Esophagus squamous epithelium (tissue), 4 donors: ENCODE results near the gene IGF1R.

Experiments
- POLR2A ChIP-seq, 4 donors: fragments of 450-650 bp; IDR thresholded peaks; one replicate each; pipeline ENCODE4 v1.6.1; 2017; ENCODE audit warnings: antibody characterized with exemption in 4 of 4, mild to moderate bottlenecking in 4 of 4, moderate library complexity in 3 of 4
- TF ChIP-seq, protein P1 (sequence below), 6 experiments: fragments of 450-650 bp in 4 of 6; fragments of 200-600 bp in 2 of 6; sonication (generic) in 2 of 6; IDR thresholded peaks; one replicate each; pipeline ENCODE4 v1.5.1; 2016 to 2019; ENCODE audit warnings: antibody characterized with exemption in 6 of 6, mild to moderate bottlenecking in 4 of 6, moderate library complexity in 4 of 6

DNA sequence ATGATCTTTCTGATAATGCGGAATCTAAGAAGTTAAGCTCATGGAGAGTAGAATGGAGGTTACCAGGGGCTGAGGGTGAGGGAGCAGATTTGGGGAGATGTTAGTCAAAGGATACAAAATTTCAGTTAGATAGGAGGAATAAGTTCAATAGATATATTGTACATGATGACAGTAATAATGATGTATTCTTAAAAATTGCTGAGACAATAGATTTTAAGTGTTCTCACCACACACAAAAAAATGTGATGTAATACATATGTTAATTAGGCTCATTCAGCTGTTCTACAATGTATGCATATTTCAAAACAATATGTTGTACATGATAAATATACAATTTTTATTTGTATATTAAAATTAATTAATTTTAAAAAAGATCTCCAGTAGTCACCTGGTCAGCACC lies 277.9 kb downstream of the IGF1R start:
- no peak for TF ChIP-seq POLR2A (IDR thresholded peaks at IDR 0.05)
- TF ChIP-seq, protein P1, sequence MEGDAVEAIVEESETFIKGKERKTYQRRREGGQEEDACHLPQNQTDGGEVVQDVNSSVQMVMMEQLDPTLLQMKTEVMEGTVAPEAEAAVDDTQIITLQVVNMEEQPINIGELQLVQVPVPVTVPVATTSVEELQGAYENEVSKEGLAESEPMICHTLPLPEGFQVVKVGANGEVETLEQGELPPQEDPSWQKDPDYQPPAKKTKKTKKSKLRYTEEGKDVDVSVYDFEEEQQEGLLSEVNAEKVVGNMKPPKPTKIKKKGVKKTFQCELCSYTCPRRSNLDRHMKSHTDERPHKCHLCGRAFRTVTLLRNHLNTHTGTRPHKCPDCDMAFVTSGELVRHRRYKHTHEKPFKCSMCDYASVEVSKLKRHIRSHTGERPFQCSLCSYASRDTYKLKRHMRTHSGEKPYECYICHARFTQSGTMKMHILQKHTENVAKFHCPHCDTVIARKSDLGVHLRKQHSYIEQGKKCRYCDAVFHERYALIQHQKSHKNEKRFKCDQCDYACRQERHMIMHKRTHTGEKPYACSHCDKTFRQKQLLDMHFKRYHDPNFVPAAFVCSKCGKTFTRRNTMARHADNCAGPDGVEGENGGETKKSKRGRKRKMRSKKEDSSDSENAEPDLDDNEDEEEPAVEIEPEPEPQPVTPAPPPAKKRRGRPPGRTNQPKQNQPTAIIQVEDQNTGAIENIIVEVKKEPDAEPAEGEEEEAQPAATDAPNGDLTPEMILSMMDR (IDR thresholded peaks at IDR 0.05): no peak
